ENCODE results near the gene SCRT2.

DNA sequence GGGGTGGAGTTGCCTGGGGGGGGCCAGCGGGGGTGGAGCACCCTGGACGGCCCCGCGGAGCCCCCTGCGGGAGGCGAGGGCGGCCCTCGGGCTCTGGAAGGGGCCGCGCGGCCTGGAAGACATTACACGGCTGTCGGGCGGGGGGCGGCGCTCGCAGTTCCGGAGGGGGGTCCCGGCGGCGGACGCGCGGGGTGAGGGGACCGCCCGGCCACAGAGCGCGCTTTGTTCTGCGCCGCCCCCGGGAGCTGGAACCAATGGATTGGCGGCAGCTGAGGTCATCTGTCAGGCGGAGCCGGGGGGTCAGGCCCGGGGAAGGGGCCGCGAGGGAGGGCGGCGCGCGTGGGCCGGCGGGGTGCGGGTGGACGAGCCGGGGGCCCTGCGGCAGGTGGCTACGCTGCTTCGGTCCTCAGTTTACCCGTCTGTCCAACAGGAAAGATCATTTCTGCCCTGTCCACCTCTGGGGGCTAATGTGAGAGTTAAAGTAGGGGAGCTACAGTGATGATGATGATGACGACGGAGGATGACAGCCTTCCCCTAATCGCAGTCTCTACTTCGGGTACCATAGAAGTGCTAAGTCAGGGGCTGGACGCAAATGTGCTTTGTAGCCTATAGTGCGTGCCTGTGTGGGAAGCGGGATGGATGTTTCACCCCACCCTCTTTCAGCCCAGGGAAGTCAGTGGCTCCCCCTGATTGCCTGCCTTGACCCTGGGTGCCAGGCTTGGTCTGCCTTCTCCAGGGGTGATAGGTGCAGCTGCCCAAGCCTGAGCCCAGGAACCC lies 33.0 kb downstream of the SCRT2 start:
- TF ChIP-seq, protein P1, sequence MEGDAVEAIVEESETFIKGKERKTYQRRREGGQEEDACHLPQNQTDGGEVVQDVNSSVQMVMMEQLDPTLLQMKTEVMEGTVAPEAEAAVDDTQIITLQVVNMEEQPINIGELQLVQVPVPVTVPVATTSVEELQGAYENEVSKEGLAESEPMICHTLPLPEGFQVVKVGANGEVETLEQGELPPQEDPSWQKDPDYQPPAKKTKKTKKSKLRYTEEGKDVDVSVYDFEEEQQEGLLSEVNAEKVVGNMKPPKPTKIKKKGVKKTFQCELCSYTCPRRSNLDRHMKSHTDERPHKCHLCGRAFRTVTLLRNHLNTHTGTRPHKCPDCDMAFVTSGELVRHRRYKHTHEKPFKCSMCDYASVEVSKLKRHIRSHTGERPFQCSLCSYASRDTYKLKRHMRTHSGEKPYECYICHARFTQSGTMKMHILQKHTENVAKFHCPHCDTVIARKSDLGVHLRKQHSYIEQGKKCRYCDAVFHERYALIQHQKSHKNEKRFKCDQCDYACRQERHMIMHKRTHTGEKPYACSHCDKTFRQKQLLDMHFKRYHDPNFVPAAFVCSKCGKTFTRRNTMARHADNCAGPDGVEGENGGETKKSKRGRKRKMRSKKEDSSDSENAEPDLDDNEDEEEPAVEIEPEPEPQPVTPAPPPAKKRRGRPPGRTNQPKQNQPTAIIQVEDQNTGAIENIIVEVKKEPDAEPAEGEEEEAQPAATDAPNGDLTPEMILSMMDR (IDR thresholded peaks at IDR 0.05; ENCODE audit: low read depth, low read length, missing input control): no peak
- no peak for TF ChIP-seq TAF1 (conservative IDR thresholded peaks at IDR 0.05)
- TF ChIP-seq RXRA (IDR thresholded peaks at IDR 0.05): no peak
- TF ChIP-seq, protein P2, sequence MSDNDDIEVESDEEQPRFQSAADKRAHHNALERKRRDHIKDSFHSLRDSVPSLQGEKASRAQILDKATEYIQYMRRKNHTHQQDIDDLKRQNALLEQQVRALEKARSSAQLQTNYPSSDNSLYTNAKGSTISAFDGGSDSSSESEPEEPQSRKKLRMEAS (IDR thresholded peaks at IDR 0.05): no peak
- no peak for TF ChIP-seq RAD21 (IDR thresholded peaks at IDR 0.05)
- no peak for TF ChIP-seq SP1 (IDR thresholded peaks at IDR 0.05)
- TF ChIP-seq FOXA2 (IDR thresholded peaks at IDR 0.05): no peak

Measured in liver (tissue), 3 donors.